ENCODE results near the gene GAS2. TPM values are rescaled to one million over a fixed set of nuclear protein-coding genes. Genes with fewer than 3 reads are reported as not detected.

Gene GAS2
- total and polyA plus RNA-seq, 7 donors: 1.1 to 4.8 (median 1.6) TPM

DNA sequence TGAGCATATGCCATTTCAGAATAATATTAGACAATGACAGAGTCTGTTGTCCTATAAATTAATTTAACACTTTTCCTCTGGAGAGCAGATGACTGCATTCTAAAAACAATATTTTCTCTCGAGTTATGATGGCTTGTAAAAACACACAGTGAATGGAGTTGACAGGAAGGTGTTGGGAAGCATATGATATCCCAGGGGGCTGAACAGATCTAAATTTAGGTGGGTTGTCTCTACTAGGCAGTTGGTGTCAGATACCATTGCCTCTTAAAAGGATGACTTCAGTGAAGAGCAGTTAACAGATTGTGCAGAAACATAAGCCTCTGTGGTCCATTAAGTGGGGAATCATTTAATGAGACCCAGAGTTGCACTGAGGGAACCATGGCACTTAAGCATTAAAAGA is 132.5 kb downstream of the GAS2 start:
- H3K27me3 ChIP-seq: no peaks in the 10 kb centered on the region
- no peaks in the 10 kb centered on the region for H3K4me1 ChIP-seq
- no peak for DNase-seq
- intact Hi-C loops (cut with DNase I): no loop called here
- no peaks in the 10 kb centered on the region for H3K9me3 ChIP-seq
- H3K4me3 ChIP-seq: no peak overlapping the region
- no peak for TF ChIP-seq EP300 (IDR thresholded peaks at IDR 0.05)
- TF ChIP-seq POLR2A (IDR thresholded peaks at IDR 0.05): no peak
- 54% methylated on average over 1 of the region's 1 CpG for WGBS, 2 donors
- H3K36me3 ChIP-seq: no peaks in the 10 kb centered on the region
- H3K27ac ChIP-seq: no peak overlapping the region

DNA sequence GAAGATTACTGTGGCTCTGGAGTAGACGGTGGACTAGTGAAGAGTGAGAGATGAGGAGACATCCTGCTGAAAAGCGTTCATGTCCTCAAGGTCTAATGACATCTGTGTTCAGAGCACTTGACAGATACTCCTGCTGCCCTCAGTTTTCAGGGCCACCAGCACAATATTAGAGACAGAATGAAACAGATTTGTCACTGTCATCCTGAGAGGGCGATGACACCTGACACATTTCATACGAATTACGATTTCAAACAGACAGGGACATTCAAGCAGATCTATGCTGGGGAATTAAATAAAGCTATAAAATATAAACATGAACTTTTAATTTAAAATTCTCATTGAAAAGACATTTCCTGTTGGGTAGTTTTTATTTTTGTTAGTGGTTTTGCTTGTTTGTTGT is 134.1 kb downstream of the GAS2 start:
- Histone ChIP-seq H3K27ac (no peak overlapping the region), H3K36me3 (no peaks in the 10 kb centered on the region), H3K4me1 (no peaks in the 10 kb centered on the region), H3K9me3 (no peaks in the 10 kb centered on the region), H3K27me3 (no peaks in the 10 kb centered on the region), H3K4me3 (no peak overlapping the region)
- no peak for DNase-seq
- intact Hi-C loops (cut with DNase I): no loop called here
- TF ChIP-seq POLR2A (IDR thresholded peaks at IDR 0.05): no peak
- TF ChIP-seq, protein P1, sequence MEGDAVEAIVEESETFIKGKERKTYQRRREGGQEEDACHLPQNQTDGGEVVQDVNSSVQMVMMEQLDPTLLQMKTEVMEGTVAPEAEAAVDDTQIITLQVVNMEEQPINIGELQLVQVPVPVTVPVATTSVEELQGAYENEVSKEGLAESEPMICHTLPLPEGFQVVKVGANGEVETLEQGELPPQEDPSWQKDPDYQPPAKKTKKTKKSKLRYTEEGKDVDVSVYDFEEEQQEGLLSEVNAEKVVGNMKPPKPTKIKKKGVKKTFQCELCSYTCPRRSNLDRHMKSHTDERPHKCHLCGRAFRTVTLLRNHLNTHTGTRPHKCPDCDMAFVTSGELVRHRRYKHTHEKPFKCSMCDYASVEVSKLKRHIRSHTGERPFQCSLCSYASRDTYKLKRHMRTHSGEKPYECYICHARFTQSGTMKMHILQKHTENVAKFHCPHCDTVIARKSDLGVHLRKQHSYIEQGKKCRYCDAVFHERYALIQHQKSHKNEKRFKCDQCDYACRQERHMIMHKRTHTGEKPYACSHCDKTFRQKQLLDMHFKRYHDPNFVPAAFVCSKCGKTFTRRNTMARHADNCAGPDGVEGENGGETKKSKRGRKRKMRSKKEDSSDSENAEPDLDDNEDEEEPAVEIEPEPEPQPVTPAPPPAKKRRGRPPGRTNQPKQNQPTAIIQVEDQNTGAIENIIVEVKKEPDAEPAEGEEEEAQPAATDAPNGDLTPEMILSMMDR (IDR thresholded peaks at IDR 0.05): no peak
- TF ChIP-seq POLR2AphosphoS5 (IDR thresholded peaks at IDR 0.05): no peak
- TF ChIP-seq EP300 (IDR thresholded peaks at IDR 0.05): no peak
- 90 to 91% methylated on average over 5 of the region's 5 CpGs for WGBS, 2 donors

DNA sequence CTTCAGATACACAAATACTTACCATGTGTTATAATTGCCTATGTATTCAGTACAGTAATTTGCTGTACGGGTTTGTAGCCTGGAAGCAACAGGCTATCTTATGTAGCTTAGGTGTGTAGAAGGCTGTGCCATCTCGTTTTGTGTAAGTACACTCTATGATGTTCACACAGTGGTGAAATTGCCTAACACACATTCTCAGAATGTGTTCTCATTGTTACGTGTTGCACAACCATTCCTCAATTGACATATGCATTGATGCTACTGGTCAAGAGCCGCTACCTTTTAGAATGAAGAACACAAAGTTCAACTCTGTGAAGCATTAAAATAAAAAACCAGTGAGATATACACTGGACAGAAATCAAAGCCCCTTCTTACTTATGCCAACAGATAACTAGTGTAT is 136.4 kb downstream of the GAS2 start:
- intact Hi-C loops (cut with DNase I): no loop called here
- no peaks in the 10 kb centered on the region for H3K27me3 ChIP-seq
- no peaks in the 10 kb centered on the region for H3K9me3 ChIP-seq
- DNase-seq: no peak
- H3K4me1 ChIP-seq: no peaks in the 10 kb centered on the region
- no peaks in the 10 kb centered on the region for H3K36me3 ChIP-seq
- 86% methylated on average over 4 of the region's 4 CpGs for WGBS, 2 donors
- TF ChIP-seq POLR2AphosphoS5 (IDR thresholded peaks at IDR 0.05) (no peak), EP300 (IDR thresholded peaks at IDR 0.05) (no peak), POLR2A (IDR thresholded peaks at IDR 0.05) (no peak)
- TF ChIP-seq, protein P1 (IDR thresholded peaks at IDR 0.05): no peak
- no peak overlapping the region for H3K27ac ChIP-seq
- no peak overlapping the region for H3K4me3 ChIP-seq

DNA sequence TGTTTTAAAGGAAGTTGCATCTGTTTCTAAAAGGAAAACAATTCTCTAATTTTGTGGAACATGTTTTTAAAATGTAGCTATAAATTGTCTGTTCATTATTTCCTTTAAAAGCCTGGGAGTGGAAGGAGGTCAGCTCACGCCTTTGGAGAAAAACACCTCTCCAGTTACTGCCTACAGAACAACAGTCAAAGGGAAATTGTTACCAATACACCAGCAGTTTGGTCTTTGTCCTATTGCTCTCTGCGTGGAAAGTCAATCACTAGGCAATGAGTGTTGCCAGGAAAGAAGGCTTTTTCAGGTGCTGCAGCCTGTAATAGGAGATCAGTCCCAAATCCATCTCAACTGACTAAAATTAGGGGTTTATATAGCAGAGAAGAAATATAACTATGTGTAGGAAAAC is 141.0 kb downstream of the GAS2 start:
- TF ChIP-seq POLR2A (IDR thresholded peaks at IDR 0.05) (no peak), EP300 (IDR thresholded peaks at IDR 0.05) (no peak), POLR2AphosphoS5 (IDR thresholded peaks at IDR 0.05) (no peak)
- TF ChIP-seq, protein P1 (IDR thresholded peaks at IDR 0.05): no peak
- intact Hi-C loops (cut with DNase I): no loop called here
- WGBS, 2 donors: 52 to 71% methylated on average over 2 of the region's 2 CpGs

DNA sequence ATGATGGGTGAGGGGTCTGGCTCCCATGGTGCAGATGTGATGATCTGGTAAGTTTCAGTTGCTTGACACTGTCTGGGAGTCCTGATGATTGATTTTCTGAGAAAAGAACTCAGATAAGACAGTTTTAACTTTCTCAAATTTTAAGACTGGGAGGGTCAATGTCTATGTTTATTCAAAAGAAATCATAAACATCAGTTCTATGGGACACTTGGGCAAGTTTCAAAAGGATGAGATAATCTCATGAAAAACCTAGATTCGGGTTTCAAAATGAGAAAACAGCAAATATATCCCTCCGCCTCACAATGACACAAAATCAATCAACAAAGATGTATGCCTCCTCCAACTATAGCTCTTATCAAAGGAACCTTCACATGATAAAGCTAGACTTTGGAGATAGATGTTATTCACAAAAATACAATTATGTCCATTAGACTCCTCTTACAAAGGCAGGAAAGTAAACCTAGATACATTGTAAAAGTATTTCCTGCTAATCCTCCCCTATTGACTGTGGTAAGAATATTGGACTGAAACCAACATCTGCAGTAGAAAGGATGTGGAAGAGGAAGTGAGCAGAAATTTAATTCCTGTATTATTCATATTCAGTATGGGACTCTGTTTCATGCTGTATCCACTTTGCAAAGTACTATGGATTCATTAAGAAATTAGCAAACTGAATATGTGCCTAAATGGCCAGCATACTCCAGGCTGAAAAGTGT is 141.6 kb downstream of the GAS2 start:
- peak overlapping the region in 1 of 4 donors; percentile 42 for H3K27ac ChIP-seq
- no peak overlapping the region for H3K4me3 ChIP-seq
- intact Hi-C loops (cut with DNase I): no loop called here
- no peaks in the 10 kb centered on the region for H3K27me3 ChIP-seq
- no peaks in the 10 kb centered on the region for H3K4me1 ChIP-seq
- TF ChIP-seq POLR2AphosphoS5 (IDR thresholded peaks at IDR 0.05): no peak
- TF ChIP-seq, protein P1 (IDR thresholded peaks at IDR 0.05): no peak
- no peak for TF ChIP-seq EP300 (IDR thresholded peaks at IDR 0.05)
- TF ChIP-seq POLR2A (IDR thresholded peaks at IDR 0.05): no peak
- 73 to 79% methylated on average over 2 of the region's 2 CpGs for WGBS, 2 donors
- H3K9me3 ChIP-seq: peaks cover 0 to 3% (median 0%) of the 10 kb centered on the region in 4 donors
- H3K36me3 ChIP-seq: no peaks in the 10 kb centered on the region
- no peak for DNase-seq

More for the DNA sequence above, 141.0 kb downstream of the GAS2 start:
- H3K27me3 ChIP-seq: no peaks in the 10 kb centered on the region
- no peaks in the 10 kb centered on the region for H3K36me3 ChIP-seq
- peaks cover 0 to 3% (median 0%) of the 10 kb centered on the region in 4 donors for H3K9me3 ChIP-seq
- no peak for DNase-seq
- H3K27ac ChIP-seq: no peak overlapping the region
- H3K4me1 ChIP-seq: no peaks in the 10 kb centered on the region
- no peak overlapping the region for H3K4me3 ChIP-seq
